NCI-H2171 treated with DMSO at 0.1 percent for 48 hours (cell line): ENCODE measurements around the gene SIPA1L3.
A peak's percentile ranks its signal among the peaks of the same experiment; 100 is the strongest.
"Not testable (repeated sequence)": the region's sequence is repeated elsewhere in the genome, so short reads cannot be mapped to it uniquely, and the experiment has no call there.

ENCODE experiments used
- DNase-seq: peaks from one replicate; lab custom pipeline; 2025; lab: John Stamatoyannopoulos, UW

Gene SIPA1L3

GRCh38 chr19:37906869-37907734 lies at the start of gene SIPA1L3:
Gene SIPA1L3 (plus strand): TSS chr19:37907208. CDS start chr19:38081566, 174,358 bp downstream.
- DNase-seq: peak; percentile 98

GRCh38 chr19:37864501-37864900 lies 42.5 kb upstream of the SIPA1L3 start:
- no peak for DNase-seq

- DNase-seq: not testable (repeated sequence)
These were observed 41.1 kb upstream of the SIPA1L3 start for GRCh38 chr19:37865930-37866329.

GRCh38 chr19:37867831-37868230 lies 39.2 kb upstream of the SIPA1L3 start:
- DNase-seq: peak; percentile 24

- no peak for DNase-seq
These were observed 37.2 kb upstream of the SIPA1L3 start for GRCh38 chr19:37869766-37870340.

GRCh38 chr19:37872383-37872782 lies 34.6 kb upstream of the SIPA1L3 start:
- DNase-seq: no peak

GRCh38 chr19:37874784-37875183 lies 32.2 kb upstream of the SIPA1L3 start:
- no peak for DNase-seq

GRCh38 chr19:37876032-37876431 lies 31.0 kb upstream of the SIPA1L3 start:
- no peak for DNase-seq

GRCh38 chr19:37877147-37877546 lies 29.9 kb upstream of the SIPA1L3 start:
- no peak for DNase-seq

- no peak for DNase-seq
These were observed 21.6 kb upstream of the SIPA1L3 start for GRCh38 chr19:37885392-37885791.

GRCh38 chr19:37886571-37886970 lies 20.4 kb upstream of the SIPA1L3 start:
- no peak for DNase-seq

GRCh38 chr19:37893845-37894575 lies 13.0 kb upstream of the SIPA1L3 start:
- no peak for DNase-seq

- DNase-seq: no peak
These were observed 10.8 kb upstream of the SIPA1L3 start for GRCh38 chr19:37896180-37896579.

- no peak for DNase-seq
These were observed 7.6 kb upstream of the SIPA1L3 start for GRCh38 chr19:37899453-37899852.

GRCh38 chr19:37899966-37900365 lies 7.0 kb upstream of the SIPA1L3 start:
- DNase-seq: no peak

- DNase-seq: peak; percentile 85
These were observed 4.3 kb upstream of the SIPA1L3 start for GRCh38 chr19:37902668-37903067.

- no peak for DNase-seq
These were observed 3.9 kb upstream of the SIPA1L3 start for GRCh38 chr19:37903096-37903495.

GRCh38 chr19:37905946-37906868 lies 801 bp upstream of the SIPA1L3 start, which contains the start of gene WDR87:
Gene WDR87 (minus strand): TSS chr19:37906594. CDS start chr19:37898239, 8,355 bp downstream.
- peak; percentile 93 for DNase-seq

- DNase-seq: peak; percentile 18
These were observed 887 bp downstream of the SIPA1L3 start for GRCh38 chr19:37907735-37908455.

GRCh38 chr19:37909661-37910199 lies 2.7 kb downstream of the SIPA1L3 start:
- DNase-seq: no peak

- DNase-seq: no peak
These were observed 7.9 kb downstream of the SIPA1L3 start for GRCh38 chr19:37914908-37915307.
